PC-3 (cell line): ENCODE data around the gene MAPKAP1.

Experiments
- CTCF ChIP-seq: fragments of 300-600 bp; sonication (generic); conservative IDR thresholded peaks from 2 replicates; pipeline ENCODE4 v1.5.1; 2017; ENCODE audit warnings: antibody characterized with exemption, low read depth, mild to moderate bottlenecking, low read length
- EZH2 ChIP-seq: fragments of 300-600 bp; sonication (generic); IDR thresholded peaks from one replicate; pipeline ENCODE4 v1.6.1; 2017; ENCODE audit warnings: antibody characterized with exemption, mild to moderate bottlenecking, low read length; ENCODE audit not compliant: unreplicated experiment
- EZH2phosphoT487 ChIP-seq: fragments of 300-600 bp; sonication (generic); IDR thresholded peaks from 2 replicates; pipeline ENCODE4 v1.6.1; 2018; ENCODE audit warnings: mild to moderate bottlenecking, antibody characterized with exemption, low read length, borderline replicate concordance

GRCh38 chr9:125525921-125526631, 180.9 kb downstream of the MAPKAP1 start:
- TF ChIP-seq CTCF, result no peak
- TF ChIP-seq EZH2, result no peak
- no peak for TF ChIP-seq EZH2phosphoT487
